OCI-M2 (cell line): Measurements from ENCODE around the gene RASGRP3.

Experiments used
- DNase-seq: peaks from one replicate; lab custom pipeline; 2025; ENCODE audit not compliant: unreplicated experiment; lab: John Stamatoyannopoulos, UW

The RASGRP3 gene

DNA sequence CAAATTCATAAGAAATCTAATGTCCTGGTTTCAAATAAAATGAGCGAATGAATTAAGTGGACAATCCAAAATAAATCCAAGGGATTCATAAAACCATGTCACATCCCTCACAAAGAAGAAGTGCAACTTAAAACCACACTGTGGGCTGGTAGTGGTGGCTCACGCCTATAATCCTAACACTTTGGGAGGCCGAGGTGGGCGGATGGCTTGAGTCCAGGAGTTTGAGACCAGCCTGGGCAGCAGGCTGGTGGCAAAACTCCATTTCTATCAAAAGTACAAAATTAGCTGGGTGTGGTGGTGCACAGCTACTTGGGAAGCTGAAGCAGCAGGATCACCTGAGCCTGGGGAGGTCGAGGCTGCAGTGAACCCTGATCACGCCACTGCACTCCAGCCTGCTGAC is 97.2 kb downstream of the RASGRP3 start:
- DNase-seq, result no peak

DNA sequence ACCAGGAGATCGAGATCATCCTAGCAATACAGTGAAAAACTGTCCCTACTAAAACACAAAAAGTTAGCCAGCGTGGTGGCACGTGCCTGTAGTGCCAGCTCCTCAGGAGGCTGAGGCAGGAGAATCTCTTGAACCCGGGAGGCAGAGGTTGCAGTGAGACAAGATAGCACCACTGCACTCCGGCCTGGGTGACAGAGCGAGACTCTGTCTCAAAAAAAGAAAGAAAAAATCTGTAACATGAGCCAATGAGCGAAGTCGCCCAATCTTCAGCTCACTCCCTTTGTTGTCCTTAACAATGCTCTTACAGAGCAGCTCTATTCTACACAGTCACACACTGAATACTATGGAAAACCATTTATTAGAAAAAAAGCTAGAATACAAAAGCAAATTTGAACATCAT is 100.6 kb downstream of the RASGRP3 start:
- no peak for DNase-seq

DNA sequence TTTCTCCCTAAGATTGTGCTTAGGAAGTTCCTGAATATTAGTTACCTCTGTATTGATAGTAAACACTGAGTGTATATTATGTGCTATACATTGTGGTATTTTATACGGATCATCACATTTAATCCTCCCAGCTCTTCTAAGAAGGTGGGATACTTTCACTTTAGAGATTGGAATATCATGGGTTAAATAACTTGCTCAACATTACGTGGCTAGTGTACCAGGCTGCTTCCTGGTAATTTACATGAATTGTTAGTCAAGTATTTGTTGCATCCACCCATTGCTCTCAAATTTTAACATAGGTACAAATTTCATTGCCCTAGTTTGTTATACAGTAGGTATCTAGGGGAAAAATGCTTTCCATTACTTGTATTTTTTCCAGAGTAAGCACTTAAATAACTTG is 101.2 kb downstream of the RASGRP3 start:
- DNase-seq, result no peak

DNA sequence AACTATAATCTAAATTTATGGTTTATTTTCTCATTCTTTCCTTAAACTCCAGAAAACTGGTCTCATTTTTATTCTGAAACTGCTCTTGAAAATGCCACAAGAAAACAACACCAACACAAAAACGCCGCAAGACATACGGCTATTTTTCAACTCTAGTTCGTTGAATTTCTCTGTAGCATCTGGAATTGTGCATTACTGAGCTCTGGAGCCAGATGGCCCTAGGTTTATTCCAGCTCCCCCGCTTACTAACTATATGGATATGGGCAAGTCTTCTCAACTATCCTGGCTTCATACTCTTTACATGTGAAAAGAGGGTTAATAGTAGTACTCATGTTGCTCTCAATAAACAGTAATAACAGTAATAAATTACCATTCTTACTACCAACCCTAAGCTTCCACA is 102.8 kb downstream of the RASGRP3 start:
- DNase-seq, result no peak

DNA sequence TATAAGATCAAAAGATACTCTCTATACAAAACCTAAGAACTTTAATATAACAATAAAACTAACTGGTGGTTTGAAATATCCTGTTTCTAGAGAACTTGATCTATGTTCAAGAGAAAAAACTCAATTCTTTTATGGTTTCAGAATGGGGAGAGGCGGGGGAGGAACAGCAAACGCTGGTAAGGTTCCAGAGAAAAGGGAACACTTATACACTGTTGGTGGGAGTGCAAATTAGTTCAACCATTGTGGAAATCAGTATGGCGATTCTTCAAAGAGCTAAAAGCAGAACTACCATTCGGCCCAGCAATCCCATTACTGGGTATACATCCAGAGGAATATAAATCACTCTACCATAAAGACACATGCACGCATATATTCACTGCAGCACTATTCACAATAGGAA is 105.4 kb downstream of the RASGRP3 start:
- no peak for DNase-seq

DNA sequence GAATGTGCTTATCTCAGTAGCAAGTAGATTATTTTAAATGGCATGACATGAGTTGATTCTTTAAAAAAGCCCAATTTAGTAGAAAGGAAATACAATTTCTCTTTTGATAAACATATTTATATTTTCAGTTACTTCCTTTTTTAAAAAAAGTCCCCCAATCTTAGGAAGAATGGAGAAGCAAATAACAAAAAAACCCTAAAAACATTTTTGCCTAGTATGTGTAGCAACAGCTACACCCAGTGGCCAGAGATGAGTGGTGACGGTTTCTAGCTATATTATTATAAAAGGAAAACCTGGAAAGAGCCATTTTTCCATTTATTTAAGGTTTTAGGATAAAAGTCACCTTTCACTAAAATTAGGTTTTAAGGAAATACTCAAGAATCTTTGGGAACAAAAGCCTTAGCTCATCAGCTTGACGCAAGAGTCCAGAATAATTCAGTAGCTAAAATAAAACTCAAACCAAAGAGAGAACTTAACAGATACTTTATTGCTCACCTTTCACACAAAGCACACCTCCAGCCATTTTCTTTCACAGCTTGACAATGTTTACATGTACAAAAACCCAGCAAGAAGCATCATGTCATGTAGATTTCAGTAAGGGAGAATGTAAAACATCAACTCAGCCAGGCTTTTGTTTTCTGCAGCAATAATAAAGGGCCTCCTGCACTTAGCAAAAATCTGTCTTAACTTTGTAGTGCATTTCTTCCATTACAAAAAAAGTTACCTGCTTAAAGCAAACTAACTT is 106.9 kb downstream of the RASGRP3 start:
- no peak for DNase-seq

DNA sequence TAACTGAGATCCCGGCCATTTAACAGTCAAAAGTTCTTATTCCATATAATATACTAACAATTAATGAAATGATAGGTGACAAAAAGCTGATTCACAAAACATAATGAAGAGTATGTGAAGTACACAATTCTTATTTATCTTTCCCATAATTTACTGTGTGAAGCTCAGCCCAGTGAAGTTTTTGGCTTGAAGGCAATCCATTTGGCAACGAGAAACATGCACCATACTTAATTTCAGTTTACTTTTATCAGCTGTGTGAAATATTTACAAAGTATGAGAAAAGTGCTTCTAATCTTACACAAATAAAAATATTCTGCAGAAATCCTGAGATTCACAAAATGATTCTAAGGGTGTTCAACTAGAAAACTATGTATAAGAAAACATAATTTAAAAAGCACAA is 110.3 kb downstream of the RASGRP3 start:
- no peak for DNase-seq

DNA sequence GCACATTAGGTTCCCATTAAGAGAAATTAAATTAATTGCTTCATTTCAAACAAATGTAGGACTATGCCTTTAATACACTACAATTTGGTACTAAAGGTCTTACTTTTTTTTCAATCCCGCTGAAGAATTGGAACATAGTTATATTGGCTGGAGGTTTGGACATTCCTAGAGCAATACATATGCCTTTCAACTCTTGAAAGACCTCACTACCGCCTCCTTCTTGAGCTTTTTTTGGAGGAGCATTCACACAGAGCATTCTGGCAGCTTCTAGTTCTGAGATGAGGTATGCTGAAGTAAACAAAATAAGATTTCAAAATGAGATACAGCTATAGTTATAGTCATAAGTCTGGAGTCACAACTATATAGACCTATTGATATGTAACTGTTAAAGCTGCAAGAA is 111.8 kb downstream of the RASGRP3 start:
- DNase-seq, result no peak

DNA sequence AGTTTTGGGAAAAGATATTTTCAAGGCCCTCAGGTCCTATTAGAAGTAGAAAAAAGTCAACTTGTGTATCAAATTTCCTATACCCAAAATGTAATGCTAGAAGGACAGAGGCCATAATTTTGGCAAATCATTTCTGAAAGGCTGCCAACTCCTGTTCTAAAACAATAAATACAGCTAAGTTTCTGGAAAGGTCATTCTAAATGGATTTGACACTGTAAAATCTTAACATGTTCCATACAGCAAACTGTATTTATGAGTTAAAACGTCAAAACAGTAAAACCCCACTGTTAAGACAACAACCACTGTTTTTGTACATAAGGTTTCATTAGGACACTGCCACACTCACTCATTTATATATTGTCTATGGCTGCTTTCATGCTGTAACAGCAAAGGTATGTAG is 113.0 kb downstream of the RASGRP3 start:
- no peak for DNase-seq

DNA sequence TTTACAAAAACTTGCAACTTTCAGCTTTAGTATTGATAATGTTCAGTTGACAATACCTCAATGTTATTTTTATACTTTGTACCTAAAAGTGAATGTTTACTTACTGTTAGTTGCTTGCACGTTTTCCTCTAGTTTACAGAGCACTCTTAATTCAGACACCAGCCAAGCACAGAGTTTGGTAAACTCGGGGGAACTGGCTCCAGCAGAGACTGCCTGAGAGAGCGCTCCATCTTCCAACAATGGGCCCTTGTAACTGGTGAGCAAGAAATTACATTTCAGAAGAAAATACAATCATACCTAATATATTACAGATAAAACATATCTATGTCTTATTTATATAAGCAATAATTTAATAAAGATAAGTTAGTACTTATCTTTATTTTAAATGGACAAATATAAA is 118.9 kb downstream of the RASGRP3 start:
- no peak for DNase-seq

DNA sequence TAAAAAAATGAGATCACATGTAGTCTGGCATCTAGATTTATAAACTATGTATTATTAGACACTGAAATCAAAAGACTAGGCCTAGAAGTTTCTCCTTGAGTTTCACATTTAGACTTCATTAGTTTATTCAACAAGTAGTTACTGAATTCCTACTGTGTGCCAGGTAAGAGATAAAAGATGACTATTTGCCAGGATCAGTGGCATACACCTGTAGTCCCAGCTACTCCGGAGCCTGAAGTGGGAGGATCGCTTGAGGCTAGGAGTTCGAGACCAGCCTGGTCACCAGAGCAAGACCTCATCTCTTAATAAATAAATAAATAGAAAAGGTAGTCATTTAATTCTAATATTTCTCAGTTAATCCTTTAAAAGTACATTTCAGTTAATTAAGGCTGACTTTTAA is 120.6 kb downstream of the RASGRP3 start:
- DNase-seq, result no peak

DNA sequence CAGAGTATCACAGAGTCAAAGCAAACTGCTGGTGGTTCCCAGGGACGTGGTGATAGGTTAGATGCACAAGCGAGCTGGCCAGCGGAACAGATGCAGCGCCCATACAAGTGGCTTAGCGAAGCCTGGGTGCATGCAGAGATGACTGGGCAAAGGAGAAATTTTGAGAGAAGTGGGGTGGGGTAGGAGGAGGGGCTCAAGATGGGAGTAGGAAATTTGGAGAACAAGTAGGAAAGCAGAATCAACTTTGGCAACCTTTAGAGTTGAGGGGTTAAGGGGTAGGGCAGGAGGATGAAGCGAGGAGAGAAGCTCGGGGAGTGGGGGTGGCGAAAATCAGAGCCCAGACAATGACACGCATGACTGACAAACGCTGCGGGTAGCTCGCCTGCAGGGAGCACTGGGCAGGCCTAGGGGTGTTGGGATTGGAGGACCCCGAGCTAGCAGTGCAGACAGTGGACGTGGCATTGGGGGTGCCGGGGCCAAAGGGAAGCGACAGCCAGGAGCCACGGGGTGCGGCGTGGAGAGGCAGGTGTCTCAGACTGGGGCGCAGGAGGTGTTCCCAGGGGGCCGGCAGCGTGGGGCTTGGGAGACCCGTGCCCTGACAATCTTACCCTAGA is 122.2 kb downstream of the RASGRP3 start:
- DNase-seq, result no peak

DNA sequence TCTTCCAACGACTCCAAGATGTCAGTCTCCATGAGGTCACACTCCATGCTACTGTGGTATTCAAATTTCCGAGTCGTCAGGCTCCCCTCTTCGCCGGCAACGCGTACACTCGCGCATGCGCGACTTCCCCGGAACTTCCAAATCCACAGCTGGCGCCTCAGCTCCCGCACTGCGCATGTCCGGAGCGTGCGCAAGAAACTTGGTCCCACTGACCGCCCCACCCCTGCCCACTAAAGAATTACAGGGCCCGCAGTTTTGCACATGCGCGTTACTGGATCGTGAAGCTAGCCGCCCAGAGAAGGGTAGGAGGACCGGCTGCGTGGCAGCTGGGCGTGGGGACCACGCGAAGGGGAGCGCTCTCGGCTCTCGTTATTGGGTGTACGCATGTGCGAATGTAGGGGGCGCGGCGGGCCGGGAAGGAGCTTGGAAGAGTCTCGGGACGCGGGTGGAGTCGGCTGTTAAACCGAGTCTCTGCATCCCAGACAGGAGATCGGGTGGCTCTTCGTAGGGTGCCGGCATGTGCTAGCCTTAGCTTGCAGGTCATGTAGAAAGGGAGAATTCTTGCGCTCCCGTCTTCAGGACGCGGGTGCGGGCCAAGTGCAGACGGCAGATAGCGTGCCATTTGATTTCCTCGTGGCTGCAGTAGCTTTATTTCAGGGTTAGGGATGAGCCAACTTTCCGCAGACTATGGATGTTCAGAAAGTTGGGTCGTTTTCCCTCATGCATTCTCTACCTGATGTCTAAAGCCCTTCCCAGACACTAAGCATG is 122.9 kb downstream of the RASGRP3 start, which contains the start of gene FAM98A:
Gene FAM98A (minus strand): TSS at position 125 of the 768 bp plus-strand sequence. CDS start 78 bp downstream, at position 47.
- DNase-seq, result peak; percentile 86

DNA sequence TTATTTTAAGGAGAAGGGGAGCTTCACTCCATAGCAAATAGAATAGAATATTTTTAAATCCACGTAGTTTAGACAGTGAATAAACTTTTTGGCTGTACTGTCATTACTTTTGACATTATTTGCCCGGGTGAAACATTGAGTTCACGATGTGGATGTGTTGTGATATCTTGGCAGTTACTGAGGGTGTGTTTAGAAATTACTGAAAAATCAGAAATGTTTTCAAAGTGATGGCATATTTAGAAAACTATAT is 123.4 kb downstream of the RASGRP3 start:
- DNase-seq, result no peak

DNA sequence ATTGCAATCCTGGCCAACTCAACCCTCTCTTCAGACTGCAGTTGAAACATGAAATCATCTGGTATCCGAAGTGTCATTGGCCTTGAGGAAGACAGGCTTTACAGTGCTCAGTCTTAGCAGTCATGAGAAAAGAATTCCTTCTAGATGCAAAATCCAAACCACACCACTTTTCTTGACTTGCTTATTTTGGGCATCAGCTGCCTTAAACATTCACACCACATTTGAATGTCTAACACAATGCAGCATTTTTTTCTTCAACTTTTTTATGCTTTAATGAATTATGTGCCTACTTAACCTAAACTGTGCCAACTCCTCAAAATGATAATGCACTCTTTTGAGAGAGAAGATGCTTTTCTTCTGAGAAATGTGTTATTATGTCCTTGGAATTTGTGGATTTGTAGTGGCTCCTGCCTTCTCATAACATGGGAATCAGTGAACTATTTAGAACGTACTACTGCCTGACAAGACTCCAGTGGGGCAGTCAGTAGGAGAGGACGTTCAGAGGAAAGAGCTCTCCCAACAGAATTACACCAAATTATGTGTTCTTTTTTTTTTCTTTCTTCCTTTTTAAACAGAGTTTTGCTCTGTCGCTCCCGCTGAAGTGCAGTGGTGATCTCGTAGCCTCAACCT is 125.9 kb downstream of the RASGRP3 start:
- DNase-seq, result no peak

DNA sequence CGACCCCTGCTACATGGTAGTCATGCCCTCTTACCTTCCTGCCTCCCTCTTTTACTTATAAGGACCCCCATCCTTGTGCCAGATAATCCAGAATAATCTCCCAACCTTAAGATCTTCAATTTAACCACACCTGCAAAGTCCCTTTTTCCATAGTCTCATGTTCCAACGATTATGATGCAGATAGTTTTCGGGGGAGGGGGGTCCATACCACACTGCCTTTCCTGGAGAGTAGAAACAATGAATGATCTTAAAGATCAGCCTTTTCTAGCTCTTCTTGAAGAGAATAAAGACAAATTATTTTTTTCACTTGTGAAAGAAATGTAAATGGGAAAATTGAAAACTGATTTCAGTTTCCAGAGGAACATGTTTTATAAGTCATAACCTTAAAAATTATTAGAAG is 127.0 kb downstream of the RASGRP3 start:
- DNase-seq, result no peak

DNA sequence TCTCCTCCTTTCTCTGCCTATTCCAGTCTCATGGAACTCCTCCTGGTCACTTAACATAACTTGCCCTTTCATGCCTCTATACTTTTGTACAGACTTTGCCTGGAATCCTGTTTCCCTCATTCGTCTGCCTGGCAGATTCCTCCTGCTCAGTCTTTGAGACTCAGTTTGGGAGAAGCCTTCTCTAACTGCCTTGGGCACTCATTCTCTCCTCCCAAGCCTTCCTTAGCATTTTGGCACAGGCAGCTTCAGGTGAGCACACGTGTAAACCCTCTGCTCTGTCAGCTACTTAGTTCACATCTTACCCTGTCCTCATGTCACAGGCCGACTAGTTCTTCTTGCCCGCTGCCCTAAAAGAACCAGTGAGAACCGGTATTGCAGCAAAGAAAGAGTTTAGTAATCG is 128.6 kb downstream of the RASGRP3 start:
- DNase-seq, result no peak

DNA sequence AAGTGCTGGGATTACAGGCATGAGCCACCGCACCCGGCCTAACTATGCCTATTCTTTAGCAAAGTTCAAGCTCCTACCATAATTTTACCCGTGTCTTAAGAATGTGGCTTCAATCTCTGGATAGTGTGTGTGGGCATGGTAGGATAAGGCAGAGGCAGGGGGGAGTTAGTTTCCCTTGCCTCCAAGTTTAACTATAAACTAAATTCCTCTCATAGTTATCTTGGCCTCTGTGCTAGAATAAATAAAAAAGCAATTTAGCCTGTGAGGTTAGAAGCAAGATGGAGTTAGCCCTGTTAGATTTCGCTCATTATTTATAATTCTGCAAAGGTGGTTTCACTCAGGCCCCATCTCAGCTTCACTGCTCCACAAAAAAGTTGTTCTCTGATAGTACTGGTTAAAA is 129.7 kb downstream of the RASGRP3 start:
- no peak for DNase-seq

DNA sequence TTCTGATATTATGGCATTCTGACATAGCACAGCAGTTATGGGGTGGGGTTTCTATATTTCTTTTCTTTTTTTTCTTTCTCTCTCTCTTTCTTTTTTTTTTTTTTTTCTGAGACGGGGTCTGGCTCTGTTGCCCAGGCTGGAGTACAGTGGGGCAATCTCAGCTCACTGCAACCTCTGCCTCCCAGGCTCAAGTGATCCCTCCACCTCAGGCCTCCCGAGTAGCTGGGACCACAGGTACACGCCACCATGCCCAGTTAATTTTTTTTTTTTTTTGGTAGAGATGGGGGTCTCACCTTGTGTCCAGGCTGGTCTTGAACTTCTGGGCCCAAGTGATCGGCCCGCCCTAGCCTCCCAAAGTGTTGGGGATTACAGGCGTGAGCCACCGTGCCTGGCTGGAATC is 130.2 kb downstream of the RASGRP3 start:
- no peak for DNase-seq

DNA sequence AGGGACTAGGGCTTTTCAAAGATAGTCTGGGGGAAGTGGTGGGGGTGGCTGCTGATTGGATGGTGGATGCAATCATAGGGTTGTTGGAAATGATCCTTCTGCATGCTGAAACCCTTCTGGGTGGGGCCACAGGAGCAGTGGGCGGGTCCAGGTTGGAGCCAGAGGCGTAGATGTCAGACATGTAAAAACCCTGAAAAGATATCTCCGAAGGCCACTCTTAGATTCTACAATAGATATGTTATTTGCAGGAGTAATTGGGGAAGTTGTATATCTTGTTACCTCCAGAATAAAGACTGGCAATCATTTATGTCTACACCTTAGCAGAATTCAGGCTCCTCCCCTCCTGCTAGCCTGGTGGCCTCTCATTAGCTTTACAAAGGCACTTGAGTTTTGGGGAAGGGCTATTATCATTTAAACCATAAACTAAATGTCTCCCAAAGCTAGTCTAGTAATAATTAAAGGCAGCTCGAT is 130.8 kb downstream of the RASGRP3 start:
- no peak for DNase-seq

DNA sequence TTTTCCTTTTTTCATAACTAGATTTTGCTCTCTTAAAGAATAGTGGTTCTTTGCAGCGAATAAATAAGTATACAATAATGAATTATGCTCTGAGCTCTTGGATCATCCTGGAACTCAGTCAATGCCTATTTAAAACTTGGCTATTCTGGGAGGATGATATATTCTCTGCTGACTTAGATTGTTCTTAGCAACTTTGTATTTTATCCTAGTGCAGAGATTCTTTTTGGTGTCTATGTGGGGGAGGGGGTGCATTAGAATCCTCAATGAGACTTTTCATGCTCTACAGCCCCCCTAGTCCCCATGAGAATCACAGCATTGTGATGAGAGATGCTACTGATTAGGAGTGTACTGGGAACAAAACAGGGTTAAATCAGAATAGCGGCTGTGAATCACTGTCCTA is 131.5 kb downstream of the RASGRP3 start:
- no peak for DNase-seq

DNA sequence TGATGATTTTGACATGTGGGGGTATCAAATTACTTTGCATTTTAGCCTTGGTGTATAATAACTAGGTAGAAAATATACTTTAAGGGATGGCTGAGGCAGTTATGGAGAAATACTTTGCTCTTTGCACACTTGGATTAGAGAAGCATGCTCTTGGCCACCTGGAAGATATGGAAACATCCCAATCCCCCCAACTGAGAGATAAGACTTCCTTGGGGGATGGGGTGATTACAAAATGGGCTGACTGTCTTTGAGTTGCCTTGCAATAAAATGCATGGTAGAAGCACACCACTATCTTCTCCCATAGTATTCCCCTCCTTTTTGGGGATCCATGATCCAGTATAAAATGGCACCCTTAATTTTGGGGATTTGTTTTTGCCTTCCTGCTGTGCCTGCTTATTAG is 137.7 kb downstream of the RASGRP3 start:
- no peak for DNase-seq
